B cell (primary cell): ENCODE results near the gene CCSAP. TPM values are rescaled to one million over a fixed set of nuclear protein-coding genes. Genes with fewer than 3 reads are reported as not detected.
"Not testable (repeated sequence)": the region's sequence is repeated elsewhere in the genome, so short reads cannot be mapped to it uniquely, and the experiment has no call there.

ENCODE experiments used
- ATAC-seq: fragments of 200-7000 bp; cut with Tn5 transposase; one replicate; pipeline ENCODE4 v1.10.0; 2021; ENCODE audit warnings: low read depth, mild to moderate bottlenecking, moderate number of reproducible peaks, moderate library complexity
- CTCF ChIA-PET: fragments of 350-600 bp; sonication (Branson Sonifier 250); formaldehyde crosslinking; loops from one replicate; lab custom pipeline; 2021; ENCODE audit warnings: antibody characterized with exemption, inconsistent platforms; lab: Charles Lee
- POLR2A ChIA-PET: fragments of 350-600 bp; sonication (Branson Sonifier 250); formaldehyde crosslinking; loops from one replicate; lab custom pipeline; 2021; ENCODE audit warnings: antibody characterized with exemption; lab: Charles Lee
- DNase-seq: peaks from one replicate; pipeline ENCODE4 v3.0.0; 2013
- H2AFZ ChIP-seq: 2 replicates; pipeline ENCODE4 v1.6.1; 2012; ENCODE audit warnings: mild to moderate bottlenecking, low read depth, low read length; ENCODE audit not compliant: insufficient read depth, poor library complexity, severe bottlenecking
- H3K27ac ChIP-seq, 2 donors: 1 replicate in 1 of 2; 2 replicates in 1 of 2; pipeline ENCODE4 v1.5.1; 2012 to 2013; ENCODE audit warnings: low read length in 2 of 2, mild to moderate bottlenecking in 2 of 2, moderate library complexity in 1 of 2
- H3K27me3 ChIP-seq, 4 experiments: fragments of 200-600 bp in 1 of 4; sonication (generic) in 1 of 4; replicated peaks in 1 of 4; 1 replicate in 2 of 4; 2 replicates in 2 of 4; pipeline versions ENCODE4 v1.6.1 to v1.7.0; 2013 to 2016; ENCODE audit warnings: low read length in 3 of 4, mild to moderate bottlenecking in 2 of 4, mixed read lengths in 1 of 4, moderate library complexity in 1 of 4; ENCODE audit not compliant: insufficient read depth in 4 of 4, control insufficient read depth in 3 of 4; ENCODE audit errors: control extremely low read depth in 1 of 4
- H3K36me3 ChIP-seq, 2 experiments: replicated peaks in 1 of 2; 1 replicate in 1 of 2; 2 replicates in 1 of 2; pipeline versions ENCODE4 v1.6.1 to v1.7.1; 2013; ENCODE audit warnings: low read length in 1 of 2; ENCODE audit not compliant: insufficient read depth in 2 of 2, control insufficient read depth in 1 of 2; ENCODE audit errors: control extremely low read depth in 1 of 2, extremely low read depth in 1 of 2
- H3K4me1 ChIP-seq, 2 donors: fragments of 200-600 bp in 1 of 2; sonication (generic) in 1 of 2; 1 replicate in 1 of 2; 2 replicates in 1 of 2; pipeline versions ENCODE4 v1.5.1 to v1.6.1; 2013 to 2017; ENCODE audit warnings: low read length in 2 of 2; ENCODE audit not compliant: control insufficient read depth in 2 of 2, insufficient read depth in 2 of 2
- H3K4me2 ChIP-seq: replicated peaks from 2 replicates; pipeline ENCODE3; 2012; ENCODE audit warnings: mild to moderate bottlenecking, low read depth, low read length; ENCODE audit not compliant: poor library complexity, severe bottlenecking
- H3K4me3 ChIP-seq, 5 experiments: fragments of 200-600 bp in 1 of 5; sonication (generic) in 1 of 5; 1 replicate in 3 of 5; 2 replicates in 2 of 5; pipeline versions ENCODE4 v1.5.1 to v1.7.0; 2011 to 2016; ENCODE audit warnings: low read length in 4 of 5, mild to moderate bottlenecking in 4 of 5, low read depth in 2 of 5, control low read depth in 1 of 5, moderate library complexity in 1 of 5; ENCODE audit not compliant: insufficient read depth in 1 of 5; ENCODE audit errors: control extremely low read depth in 1 of 5, extremely low read depth in 1 of 5
- H3K79me2 ChIP-seq: fragments of 200-600 bp; sonication (generic); one replicate; pipeline ENCODE4 v1.6.0; 2016; ENCODE audit warnings: low read length; ENCODE audit not compliant: control insufficient read depth, insufficient read depth
- H3K9ac ChIP-seq: fragments of 200-600 bp; sonication (generic); 2 replicates; pipeline ENCODE4 v1.6.1; 2017; ENCODE audit warnings: mild to moderate bottlenecking, low read length, moderate library complexity
- H3K9me3 ChIP-seq, 3 donors: one replicate each; pipeline versions ENCODE4 v1.6.1 to v1.7.1; 2013; ENCODE audit warnings: low read length in 2 of 3; ENCODE audit not compliant: control insufficient read depth in 2 of 3, insufficient read depth in 1 of 3; ENCODE audit errors: control extremely low read depth in 1 of 3
- H4K20me1 ChIP-seq: 2 replicates; pipeline ENCODE4 v1.6.0; 2012; ENCODE audit warnings: mild to moderate bottlenecking, low read length; ENCODE audit not compliant: insufficient read depth, control insufficient read depth, poor library complexity, severe bottlenecking
- H3K27ac Mint-ChIP-seq: one replicate; pipeline ENCODE4 v1.8.0; 2021; ENCODE audit warnings: mixed read lengths
- H3K27me3 Mint-ChIP-seq: one replicate; pipeline ENCODE4 v1.8.0; 2021; ENCODE audit warnings: mixed read lengths
- H3K4me1 Mint-ChIP-seq: one replicate; pipeline ENCODE4 v1.8.0; 2021; ENCODE audit warnings: mixed read lengths
- H3K4me3 Mint-ChIP-seq: one replicate; pipeline ENCODE4 v1.8.0; 2021; ENCODE audit warnings: mixed read lengths
- H3K9me3 Mint-ChIP-seq: one replicate; pipeline ENCODE4 v1.8.0; 2022; ENCODE audit warnings: mixed read lengths; ENCODE audit not compliant: insufficient read depth
- EZH2 ChIP-seq: IDR thresholded peaks from 2 replicates; pipeline ENCODE4 v1.6.1; 2012; ENCODE audit warnings: borderline replicate concordance, low read depth, mild to moderate bottlenecking, moderate library complexity, low read length; ENCODE audit not compliant: insufficient read depth, poor library complexity, severe bottlenecking
- WGBS: methylation state at CpG from one replicate; pipeline ENCODE4 v1.1.5; 2013; ENCODE audit warnings: missing lambda C conversion rate; ENCODE audit not compliant: insufficient coverage; 5-methylcytosine and 5-hydroxymethylcytosine counted together
- intact Hi-C: fragments of 100-400 bp; cut with micrococcal nuclease; formaldehyde crosslinking; loops from one replicate; pipeline ENCODE4 v1.10.0; 2022
- polyA plus RNA-seq: library from polyadenylated mRNA; depleted of rRNA; stranded (reverse); fragments of >200 nt; gene quantifications from 2 replicates; pipeline ENCODE4 v1.2.3, GENCODE V29; 2012
- total RNA-seq, 2 donors: library from RNA; stranded (reverse); fragments of 120-200 nt in 1 of 2; gene quantifications; 1 replicate in 1 of 2; 2 replicates in 1 of 2; pipeline versions ENCODE4 v1.2.3 to v1.2.4, GENCODE V29; 2013 to 2022
- TF ChIP-seq, protein P1 (sequence below): fragments of 200-600 bp; IDR thresholded peaks from one replicate; pipeline ENCODE4 v1.8.0; 2022; ENCODE audit warnings: antibody characterized with exemption, mild to moderate bottlenecking

The CCSAP gene
- total and polyA plus RNA-seq, 2 donors (not counting 1 experiment from before 2014, with no cell fraction given) = 3.3 to 15.8 TPM

DNA sequence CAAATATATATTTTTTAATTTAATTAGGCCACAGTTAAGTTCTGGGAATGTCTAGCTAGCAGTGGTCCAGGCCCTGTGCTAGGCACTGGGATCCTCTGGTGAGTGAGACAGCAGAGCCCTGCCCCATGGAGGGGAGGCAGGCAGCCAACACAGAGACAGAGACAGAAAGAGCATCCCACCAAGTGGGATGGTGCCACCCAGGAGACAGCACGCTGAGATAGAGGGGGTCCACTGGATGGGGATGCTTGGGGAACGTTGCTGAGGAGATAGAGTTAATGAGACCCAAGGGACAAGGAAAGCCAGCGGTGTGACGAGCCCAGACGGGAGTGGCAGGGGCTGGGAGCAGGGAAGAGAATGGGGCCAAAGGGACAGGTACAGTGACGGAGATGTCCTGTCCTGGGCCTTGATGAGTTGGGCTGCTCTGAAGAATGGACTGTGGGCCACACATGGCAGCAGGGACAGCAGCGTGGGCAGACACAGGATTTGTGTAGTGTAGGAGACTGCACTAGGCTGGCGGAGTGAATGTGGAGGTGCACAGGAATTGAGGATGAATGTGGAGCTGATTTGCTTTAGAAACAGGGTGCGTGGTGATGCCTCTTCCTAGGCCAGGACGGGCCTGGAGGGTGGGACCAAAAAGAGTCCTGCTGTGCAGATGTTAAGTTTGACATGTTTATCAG is 49.2 kb downstream of the CCSAP start:
- DNase-seq (no peak), ATAC-seq (no peak)
- TF ChIP-seq, protein P1, sequence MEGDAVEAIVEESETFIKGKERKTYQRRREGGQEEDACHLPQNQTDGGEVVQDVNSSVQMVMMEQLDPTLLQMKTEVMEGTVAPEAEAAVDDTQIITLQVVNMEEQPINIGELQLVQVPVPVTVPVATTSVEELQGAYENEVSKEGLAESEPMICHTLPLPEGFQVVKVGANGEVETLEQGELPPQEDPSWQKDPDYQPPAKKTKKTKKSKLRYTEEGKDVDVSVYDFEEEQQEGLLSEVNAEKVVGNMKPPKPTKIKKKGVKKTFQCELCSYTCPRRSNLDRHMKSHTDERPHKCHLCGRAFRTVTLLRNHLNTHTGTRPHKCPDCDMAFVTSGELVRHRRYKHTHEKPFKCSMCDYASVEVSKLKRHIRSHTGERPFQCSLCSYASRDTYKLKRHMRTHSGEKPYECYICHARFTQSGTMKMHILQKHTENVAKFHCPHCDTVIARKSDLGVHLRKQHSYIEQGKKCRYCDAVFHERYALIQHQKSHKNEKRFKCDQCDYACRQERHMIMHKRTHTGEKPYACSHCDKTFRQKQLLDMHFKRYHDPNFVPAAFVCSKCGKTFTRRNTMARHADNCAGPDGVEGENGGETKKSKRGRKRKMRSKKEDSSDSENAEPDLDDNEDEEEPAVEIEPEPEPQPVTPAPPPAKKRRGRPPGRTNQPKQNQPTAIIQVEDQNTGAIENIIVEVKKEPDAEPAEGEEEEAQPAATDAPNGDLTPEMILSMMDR = no peak
- TF ChIP-seq EZH2 = no peak
- no peak overlapping the region for H2AFZ ChIP-seq
- H3K4me1 Mint-ChIP-seq = peaks cover 6% of the 10 kb centered on the region
- H3K79me2 ChIP-seq = no peaks in the 10 kb centered on the region
- 97% methylated on average over 10 of the region's 10 CpGs for whole genome bisulfite sequencing
- H3K36me3 ChIP-seq = peaks cover 4 to 66% of the 10 kb centered on the region in 2 experiments
- no peaks in the 10 kb centered on the region for H3K4me1 ChIP-seq
- H3K27me3 ChIP-seq = no peaks in the 10 kb centered on the region
- CTCF ChIA-PET = no interaction called here
- POLR2A ChIA-PET = no interaction called here
- intact Hi-C loops = no loop called here
- no peak overlapping the region for H3K4me3 ChIP-seq
- H4K20me1 ChIP-seq = no peaks in the 10 kb centered on the region
- no peak overlapping the region for H3K4me2 ChIP-seq
- H3K27ac Mint-ChIP-seq = no peak overlapping the region
- no peaks in the 10 kb centered on the region for H3K9me3 Mint-ChIP-seq
- H3K9ac ChIP-seq = no peak overlapping the region
- peaks cover 0 to 7% (median 0%) of the 10 kb centered on the region in 3 donors for H3K9me3 ChIP-seq
- H3K4me3 Mint-ChIP-seq = no peak overlapping the region
- H3K27me3 Mint-ChIP-seq = no peaks in the 10 kb centered on the region
- H3K27ac ChIP-seq = no peak overlapping the region

DNA sequence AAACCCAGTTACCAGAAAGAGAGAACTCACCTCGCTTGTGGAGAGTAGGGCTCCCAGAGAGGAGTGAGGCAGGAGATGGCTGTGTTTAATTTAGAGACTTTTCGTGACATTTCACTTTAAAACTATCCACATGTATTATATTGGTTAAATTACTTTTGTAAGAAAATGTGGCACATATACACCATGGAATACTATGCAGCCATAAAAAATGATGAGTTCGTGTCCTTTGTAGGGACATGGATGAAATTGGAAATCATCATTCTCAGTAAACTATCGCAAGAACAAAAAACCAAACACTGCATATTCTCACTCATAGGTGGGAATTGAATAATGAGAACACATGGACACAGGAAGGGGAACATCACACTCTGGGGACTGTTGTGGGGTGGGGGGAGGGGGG is 51.2 kb downstream of the CCSAP start:
- Histone ChIP-seq H3K79me2 (peaks cover 17% of the 10 kb centered on the region), H4K20me1 (peaks cover 19% of the 10 kb centered on the region), H3K36me3 (peaks cover 5 to 51% of the 10 kb centered on the region in 2 experiments)
- H3K4me1 Mint-ChIP-seq, DNase-seq, H2AFZ ChIP-seq, CTCF ChIA-PET, H3K9me3 Mint-ChIP-seq, H3K4me2 ChIP-seq, H3K27ac Mint-ChIP-seq, H3K9me3 ChIP-seq, H3K4me3 ChIP-seq, intact Hi-C loops, H3K4me1 ChIP-seq, ATAC-seq, H3K27me3 ChIP-seq, POLR2A ChIA-PET, H3K4me3 Mint-ChIP-seq, H3K27me3 Mint-ChIP-seq, H3K9ac ChIP-seq, H3K27ac ChIP-seq: not testable (repeated sequence)
- WGBS = no CpG with 5 or more reads among the region's 4 CpGs
